ENCODE results near the gene TIMM17A. TPM values are rescaled to one million over a fixed set of nuclear protein-coding genes. Genes with fewer than 3 reads are reported as not detected.

The TIMM17A gene
- total and polyA plus RNA-seq, 2 of the 8 experiments (the other 6 are each of a cell fraction or from before 2014, with no cell fraction given), result 30.3 to 57.1 TPM

DNA sequence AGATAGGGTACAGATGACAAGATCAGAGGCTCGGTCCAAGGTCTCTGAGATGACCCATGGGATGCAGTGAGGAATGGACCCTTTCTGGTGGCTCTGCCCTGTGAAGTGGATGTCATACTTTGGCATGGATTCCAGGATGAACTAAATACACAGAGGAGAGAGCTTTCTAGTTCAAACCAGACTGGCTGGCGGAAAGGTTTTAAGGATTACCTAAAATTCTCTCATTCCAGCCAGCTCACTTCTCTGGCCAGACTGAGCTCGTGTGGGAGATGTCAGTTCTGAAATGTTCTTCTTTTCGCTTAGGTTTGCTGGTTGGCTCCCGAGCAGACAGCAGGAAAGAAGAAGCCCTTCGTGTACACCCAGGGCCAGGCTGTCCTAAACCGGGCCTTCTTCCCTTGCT is 33.3 kb downstream of the TIMM17A start (continued):
- TF ChIP-seq SP1 (IDR thresholded peaks at IDR 0.05; ENCODE audit: low read depth, low read length), result no peak
- TF ChIP-seq POLR2A (IDR thresholded peaks at IDR 0.05; ENCODE audit: control extremely low read depth in 1 of 2, low read depth in 2 of 2, low read length in 2 of 2), result no peak
- TF ChIP-seq POLR2AphosphoS5 (IDR thresholded peaks at IDR 0.05; ENCODE audit: low read depth, low read length), result no peak
- no peak for TF ChIP-seq YY1 (IDR thresholded peaks at IDR 0.05; ENCODE audit: low read depth, low read length)
